Loucy (cell line): Measurements from ENCODE around the gene CKLF.
A peak's percentile ranks its signal among the peaks of the same experiment; 100 is the strongest.

ENCODE experiments used
- H2AFZ ChIP-seq: fragments of 200-600 bp; sonication (generic); 2 replicates; pipeline ENCODE4 v1.6.0; 2016; ENCODE audit warnings: antibody characterized with exemption, mild to moderate bottlenecking, low read length, moderate library complexity
- H3F3A ChIP-seq: fragments of 200-600 bp; 2 replicates; pipeline ENCODE4 v1.6.0; 2016; ENCODE audit warnings: antibody characterized with exemption, low read depth, mild to moderate bottlenecking
- H3K27me3 ChIP-seq: fragments of 200-600 bp; sonication (generic); 2 replicates; pipeline ENCODE4 v1.6.1; 2014; ENCODE audit warnings: low read length, mild to moderate bottlenecking; ENCODE audit not compliant: insufficient read depth, poor library complexity, severe bottlenecking
- H3K36me3 ChIP-seq: fragments of 200-600 bp; sonication (generic); 2 replicates; pipeline ENCODE4 v1.6.1; 2016; ENCODE audit warnings: low read length; ENCODE audit not compliant: insufficient read depth
- H3K4me1 ChIP-seq: fragments of 200-600 bp; sonication (generic); 2 replicates; pipeline ENCODE4 v1.5.1; 2014; ENCODE audit warnings: low read length, mild to moderate bottlenecking; ENCODE audit not compliant: insufficient read depth, poor library complexity, severe bottlenecking
- H3K4me2 ChIP-seq: fragments of 200-600 bp; sonication (generic); 2 replicates; pipeline ENCODE4 v1.6.0; 2014; ENCODE audit warnings: antibody characterized with exemption, low read length, low read depth, mild to moderate bottlenecking; ENCODE audit not compliant: poor library complexity, severe bottlenecking
- H3K4me3 ChIP-seq: fragments of 200-600 bp; sonication (generic); 2 replicates; pipeline ENCODE4 v1.5.1; 2014; ENCODE audit warnings: low read length, mild to moderate bottlenecking, mixed read lengths; ENCODE audit not compliant: poor library complexity, severe bottlenecking
- H3K79me2 ChIP-seq: fragments of 200-600 bp; sonication (generic); 2 replicates; pipeline ENCODE4 v1.6.1; 2014; ENCODE audit warnings: low read length; ENCODE audit not compliant: insufficient read depth
- H3K9ac ChIP-seq: fragments of 200-600 bp; sonication (generic); 2 replicates; pipeline ENCODE4 v1.6.0; 2014; ENCODE audit warnings: mild to moderate bottlenecking, low read depth, low read length, moderate library complexity; ENCODE audit not compliant: poor library complexity, severe bottlenecking
- H3K9me2 ChIP-seq: fragments of 200-600 bp; sonication (generic); replicated peaks from 2 replicates; pipeline ENCODE4 v1.6.1; 2016; ENCODE audit warnings: low read depth, low read length, mixed read lengths
- H3K9me3 ChIP-seq: fragments of 200-600 bp; sonication (generic); 2 replicates; pipeline ENCODE4 v1.6.1; 2014; ENCODE audit warnings: mild to moderate bottlenecking, antibody characterized with exemption, low read length, low read depth; ENCODE audit not compliant: insufficient read depth
- H4K20me1 ChIP-seq: fragments of 200-600 bp; sonication (generic); 2 replicates; pipeline ENCODE4 v1.6.0; 2014; ENCODE audit warnings: antibody characterized with exemption, low read length, mild to moderate bottlenecking; ENCODE audit not compliant: insufficient read depth, poor library complexity, severe bottlenecking
- EZH2phosphoT487 ChIP-seq: fragments of 200-600 bp; IDR thresholded peaks from 2 replicates; pipeline ENCODE4 v1.6.1; 2018; ENCODE audit warnings: antibody characterized with exemption, mild to moderate bottlenecking, moderate library complexity, borderline replicate concordance
- TF ChIP-seq, protein P1 (sequence below): fragments of 200-600 bp; sonication (generic); conservative IDR thresholded peaks from 2 replicates; pipeline ENCODE4 v1.5.1; 2014; ENCODE audit warnings: mild to moderate bottlenecking, antibody characterized with exemption, low read length

Gene CKLF

DNA sequence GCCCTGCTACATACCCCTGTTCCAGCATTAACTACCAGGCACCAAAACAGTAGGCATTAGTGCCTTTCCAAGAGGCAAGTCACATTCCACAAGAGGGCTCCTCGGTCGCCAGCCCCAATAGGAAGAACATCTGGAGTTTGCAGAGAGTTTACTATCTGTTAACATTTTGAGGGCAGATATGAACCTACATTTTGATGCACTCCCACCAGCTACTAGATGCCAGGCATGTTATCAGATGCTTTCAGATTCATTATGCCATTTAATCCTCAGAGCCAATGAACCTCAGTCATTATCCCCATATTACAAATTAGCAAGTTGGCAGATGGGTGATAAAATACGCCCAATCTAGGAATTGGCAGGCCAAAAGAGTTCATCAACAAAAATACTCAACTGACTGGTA lies 22.7 kb downstream of the CKLF start:
- Histone ChIP-seq H3K4me2 (peak overlapping the region; percentile 33), H3K9me2 (no peaks in the 10 kb centered on the region), H3K27me3 (no peaks in the 10 kb centered on the region), H4K20me1 (no peaks in the 10 kb centered on the region), H3K79me2 (no peaks in the 10 kb centered on the region), H3K9me3 (no peaks in the 10 kb centered on the region), H2AFZ (no peak overlapping the region), H3K36me3 (no peaks in the 10 kb centered on the region), H3K4me1 (peaks cover 64% of the 10 kb centered on the region), H3F3A (0 out of 2 replicates have a peak, but pooled peaks cover 5% of the 10 kb centered on the region), H3K4me3 (no peak overlapping the region), H3K9ac (no peak overlapping the region)
- no peak for TF ChIP-seq EZH2phosphoT487
- TF ChIP-seq, protein P1, sequence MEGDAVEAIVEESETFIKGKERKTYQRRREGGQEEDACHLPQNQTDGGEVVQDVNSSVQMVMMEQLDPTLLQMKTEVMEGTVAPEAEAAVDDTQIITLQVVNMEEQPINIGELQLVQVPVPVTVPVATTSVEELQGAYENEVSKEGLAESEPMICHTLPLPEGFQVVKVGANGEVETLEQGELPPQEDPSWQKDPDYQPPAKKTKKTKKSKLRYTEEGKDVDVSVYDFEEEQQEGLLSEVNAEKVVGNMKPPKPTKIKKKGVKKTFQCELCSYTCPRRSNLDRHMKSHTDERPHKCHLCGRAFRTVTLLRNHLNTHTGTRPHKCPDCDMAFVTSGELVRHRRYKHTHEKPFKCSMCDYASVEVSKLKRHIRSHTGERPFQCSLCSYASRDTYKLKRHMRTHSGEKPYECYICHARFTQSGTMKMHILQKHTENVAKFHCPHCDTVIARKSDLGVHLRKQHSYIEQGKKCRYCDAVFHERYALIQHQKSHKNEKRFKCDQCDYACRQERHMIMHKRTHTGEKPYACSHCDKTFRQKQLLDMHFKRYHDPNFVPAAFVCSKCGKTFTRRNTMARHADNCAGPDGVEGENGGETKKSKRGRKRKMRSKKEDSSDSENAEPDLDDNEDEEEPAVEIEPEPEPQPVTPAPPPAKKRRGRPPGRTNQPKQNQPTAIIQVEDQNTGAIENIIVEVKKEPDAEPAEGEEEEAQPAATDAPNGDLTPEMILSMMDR = 0 out of 2 replicates have a peak, but pooled peaks have one; percentile 11

DNA sequence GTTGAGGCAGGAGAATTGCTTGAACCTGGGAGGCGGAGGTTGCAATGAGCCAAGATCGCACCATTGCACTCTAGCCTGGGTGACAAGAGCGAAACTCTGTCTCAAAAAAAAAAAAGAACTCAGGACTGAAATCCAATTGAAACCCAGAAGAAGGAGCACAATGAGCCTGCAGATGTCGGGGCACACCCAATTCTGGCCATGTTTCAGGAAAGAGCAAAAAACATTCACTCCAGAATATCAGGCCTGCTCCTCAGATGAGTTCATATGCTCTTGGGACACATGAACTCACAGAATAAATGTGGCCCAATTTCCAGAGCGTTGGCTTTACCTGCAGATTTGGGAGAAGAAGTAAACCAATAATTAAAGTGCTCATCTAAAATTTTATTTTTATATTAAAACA lies 23.9 kb downstream of the CKLF start:
- H3F3A ChIP-seq = 0 out of 2 replicates have a peak, but pooled peaks cover 5% of the 10 kb centered on the region
- H3K4me2 ChIP-seq = no peak overlapping the region
- TF ChIP-seq, protein P1 = no peak
- no peak for TF ChIP-seq EZH2phosphoT487
- H3K79me2 ChIP-seq = no peaks in the 10 kb centered on the region
- no peaks in the 10 kb centered on the region for H3K9me2 ChIP-seq
- no peaks in the 10 kb centered on the region for H3K36me3 ChIP-seq
- no peak overlapping the region for H3K9ac ChIP-seq
- H3K4me1 ChIP-seq = peaks cover 53% of the 10 kb centered on the region
- H4K20me1 ChIP-seq = no peaks in the 10 kb centered on the region
- H3K4me3 ChIP-seq = no peak overlapping the region
- no peak overlapping the region for H2AFZ ChIP-seq
- H3K9me3 ChIP-seq = no peaks in the 10 kb centered on the region
- H3K27me3 ChIP-seq = no peaks in the 10 kb centered on the region

DNA sequence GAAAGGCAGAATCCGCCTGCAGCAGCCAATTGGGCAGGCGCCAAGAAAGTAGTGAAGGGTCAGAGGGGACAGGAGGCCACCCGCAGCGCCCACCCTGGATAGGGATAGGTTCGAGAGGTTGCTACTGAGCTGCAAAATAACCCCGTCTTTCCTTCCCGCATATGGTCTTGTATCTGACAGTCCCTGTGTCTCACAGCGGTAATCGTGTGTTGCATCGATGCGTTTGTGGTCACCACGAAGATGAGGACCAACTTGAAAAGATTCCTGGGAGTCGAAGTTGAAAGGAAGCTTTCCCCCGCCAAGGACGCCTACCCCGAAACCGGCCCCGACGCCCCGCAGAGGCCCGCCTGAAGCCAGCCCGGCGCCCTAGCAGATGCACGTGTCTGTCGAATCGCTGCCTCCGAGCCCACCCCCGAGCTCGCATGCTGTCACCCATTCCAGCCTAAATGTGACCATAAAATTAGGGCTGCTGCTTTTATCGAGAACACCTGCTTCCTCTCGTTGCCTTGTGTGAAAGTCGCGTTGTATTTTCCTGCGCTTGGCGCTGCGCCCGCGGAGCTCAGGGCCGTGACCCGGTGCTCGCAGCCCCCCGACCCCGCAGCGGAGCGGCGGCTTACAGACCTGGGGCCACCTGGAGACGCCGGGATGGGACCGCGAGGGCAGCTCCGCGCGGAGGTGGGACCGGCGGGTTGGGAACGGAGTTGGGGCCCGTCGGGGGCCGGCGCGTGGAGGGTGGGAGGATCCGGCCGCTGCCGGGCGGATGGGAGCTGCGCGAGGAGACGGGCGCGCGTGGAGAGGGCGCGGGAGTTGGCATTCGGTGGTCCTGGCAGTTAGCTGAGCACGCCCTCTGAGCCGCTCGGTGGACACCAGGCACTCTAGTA lies 26.5 kb downstream of the CKLF start, which contains the start of gene CMTM2:
CMTM2 (plus strand) TSS at position 813 of the 881 bp plus-strand sequence. CDS start 145 bp downstream, outside the sequence.
- H4K20me1 ChIP-seq = no peaks in the 10 kb centered on the region
- no peaks in the 10 kb centered on the region for H3K9me3 ChIP-seq
- no peaks in the 10 kb centered on the region for H3K27me3 ChIP-seq
- no peaks in the 10 kb centered on the region for H3K9me2 ChIP-seq
- no peak within 1 kb of the TSS for H3K4me2 ChIP-seq
- H3K4me1 ChIP-seq = peaks cover 31% of the 10 kb centered on the region
- H3K79me2 ChIP-seq = no peaks in the 10 kb centered on the region
- no peak within 1 kb of the TSS for H3K4me3 ChIP-seq
- no peak within 1 kb of the TSS for H2AFZ ChIP-seq
- no peak for TF ChIP-seq EZH2phosphoT487
- TF ChIP-seq, protein P1 = no peak
- no peaks in the 10 kb centered on the region for H3K36me3 ChIP-seq
- H3F3A ChIP-seq = 0 out of 2 replicates have a peak, but pooled peaks cover 5% of the 10 kb centered on the region
- no peak within 1 kb of the TSS for H3K9ac ChIP-seq
